Prostate gland (tissue), 2 donors: ENCODE measurements around the gene CERS6. TPM values are rescaled to one million over a fixed set of nuclear protein-coding genes. Genes with fewer than 3 reads are reported as not detected.

Source experiments
- DNase-seq: peaks from one replicate; pipeline ENCODE4 v3.0.0-alpha.2; 2019; ENCODE audit warnings: low spot score
- H3K27ac ChIP-seq, 2 donors: fragments of 200-600 bp; sonication (generic); 2 replicates each; pipeline ENCODE4 v1.5.1; 2017 to 2019
- H3K27me3 ChIP-seq: fragments of 200-600 bp; sonication (generic); replicated peaks from 2 replicates; pipeline ENCODE4 v1.5.1; 2019; ENCODE audit not compliant: insufficient read depth
- H3K36me3 ChIP-seq, 2 donors: fragments of 200-600 bp; sonication (generic); 1 replicate in 1 of 2; 2 replicates in 1 of 2; pipeline versions ENCODE4 v1.5.1 to v1.8.1; 2017 to 2019
- H3K4me1 ChIP-seq: fragments of 200-600 bp; sonication (generic); replicated peaks from 2 replicates; pipeline ENCODE4 v1.5.1; 2019
- H3K4me3 ChIP-seq, 2 donors: fragments of 200-600 bp; sonication (generic); 2 replicates each; pipeline ENCODE4 v1.5.1; 2017 to 2019
- H3K9me3 ChIP-seq: fragments of 200-600 bp; sonication (generic); 2 replicates; pipeline ENCODE4 v1.5.1; 2017
- POLR2A ChIP-seq: fragments of 450-650 bp; IDR thresholded peaks from one replicate; pipeline ENCODE4 v1.6.1; 2016; ENCODE audit warnings: antibody characterized with exemption, mild to moderate bottlenecking
- POLR2AphosphoS5 ChIP-seq: sonication (generic); formaldehyde crosslinking; IDR thresholded peaks from one replicate; pipeline ENCODE4 v1.6.1; 2017; ENCODE audit warnings: antibody characterized with exemption
- WGBS: methylation state at CpG from one replicate; pipeline ENCODE4 v1.1.5; 2018; 5-methylcytosine and 5-hydroxymethylcytosine counted together
- intact Hi-C: fragments of 100-400 bp; cut with DNase I; formaldehyde crosslinking; loops from one replicate; pipeline ENCODE4 v1.14.2; 2022
- total RNA-seq, 2 donors: library from RNA; depleted of rRNA; stranded (reverse); fragments of >200 nt; gene quantifications; one replicate each; pipeline ENCODE4 v1.1.0, GENCODE V29; 2016
- TF ChIP-seq, protein P1 (sequence below), 4 experiments: fragments of 200-600 bp in 2 of 4; fragments of 450-650 bp in 2 of 4; sonication (generic) in 2 of 4; IDR thresholded peaks; 1 replicate in 3 of 4; 2 replicates in 1 of 4; pipeline ENCODE4 v1.5.1; 2016 to 2019; ENCODE audit warnings: antibody characterized with exemption in 4 of 4, mild to moderate bottlenecking in 2 of 4, moderate library complexity in 2 of 4

CERS6 gene
- total RNA-seq, 2 donors from 2014 or later = 30.1 to 67.8 TPM

DNA sequence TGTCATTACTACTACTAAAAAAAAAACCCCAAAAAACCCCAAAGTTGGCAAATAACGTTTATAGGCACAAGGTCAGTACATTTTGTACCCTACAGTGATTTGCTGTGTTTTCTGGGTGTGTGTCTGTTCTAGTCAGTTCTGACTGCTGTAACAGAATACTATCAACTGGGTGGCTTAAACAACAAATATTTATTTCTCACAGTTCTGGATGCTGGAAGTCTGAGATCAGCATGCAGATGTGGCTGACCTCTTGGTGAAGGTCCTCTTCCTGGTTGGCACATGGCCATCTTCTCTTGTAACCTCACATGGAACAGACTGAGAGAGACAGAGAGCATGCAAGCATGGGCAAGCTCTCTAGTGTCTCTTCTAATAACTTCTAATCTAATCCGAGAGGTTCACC, 103.1 kb downstream of the CERS6 start:
- Histone ChIP-seq H3K36me3 (no peaks in the 10 kb centered on the region), H3K27me3 (no peaks in the 10 kb centered on the region), H3K4me1 (no peaks in the 10 kb centered on the region), H3K27ac (no peak overlapping the region), H3K9me3 (no peaks in the 10 kb centered on the region), H3K4me3 (no peak overlapping the region)
- WGBS = 62% methylated on average over 2 of the region's 2 CpGs
- intact Hi-C loops = no loop called here
- TF ChIP-seq POLR2AphosphoS5 (no peak), POLR2A (no peak)
- TF ChIP-seq, protein P1, sequence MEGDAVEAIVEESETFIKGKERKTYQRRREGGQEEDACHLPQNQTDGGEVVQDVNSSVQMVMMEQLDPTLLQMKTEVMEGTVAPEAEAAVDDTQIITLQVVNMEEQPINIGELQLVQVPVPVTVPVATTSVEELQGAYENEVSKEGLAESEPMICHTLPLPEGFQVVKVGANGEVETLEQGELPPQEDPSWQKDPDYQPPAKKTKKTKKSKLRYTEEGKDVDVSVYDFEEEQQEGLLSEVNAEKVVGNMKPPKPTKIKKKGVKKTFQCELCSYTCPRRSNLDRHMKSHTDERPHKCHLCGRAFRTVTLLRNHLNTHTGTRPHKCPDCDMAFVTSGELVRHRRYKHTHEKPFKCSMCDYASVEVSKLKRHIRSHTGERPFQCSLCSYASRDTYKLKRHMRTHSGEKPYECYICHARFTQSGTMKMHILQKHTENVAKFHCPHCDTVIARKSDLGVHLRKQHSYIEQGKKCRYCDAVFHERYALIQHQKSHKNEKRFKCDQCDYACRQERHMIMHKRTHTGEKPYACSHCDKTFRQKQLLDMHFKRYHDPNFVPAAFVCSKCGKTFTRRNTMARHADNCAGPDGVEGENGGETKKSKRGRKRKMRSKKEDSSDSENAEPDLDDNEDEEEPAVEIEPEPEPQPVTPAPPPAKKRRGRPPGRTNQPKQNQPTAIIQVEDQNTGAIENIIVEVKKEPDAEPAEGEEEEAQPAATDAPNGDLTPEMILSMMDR (IDR thresholded peaks at IDR 0.05) = no peak
- DNase-seq = no peak

DNA sequence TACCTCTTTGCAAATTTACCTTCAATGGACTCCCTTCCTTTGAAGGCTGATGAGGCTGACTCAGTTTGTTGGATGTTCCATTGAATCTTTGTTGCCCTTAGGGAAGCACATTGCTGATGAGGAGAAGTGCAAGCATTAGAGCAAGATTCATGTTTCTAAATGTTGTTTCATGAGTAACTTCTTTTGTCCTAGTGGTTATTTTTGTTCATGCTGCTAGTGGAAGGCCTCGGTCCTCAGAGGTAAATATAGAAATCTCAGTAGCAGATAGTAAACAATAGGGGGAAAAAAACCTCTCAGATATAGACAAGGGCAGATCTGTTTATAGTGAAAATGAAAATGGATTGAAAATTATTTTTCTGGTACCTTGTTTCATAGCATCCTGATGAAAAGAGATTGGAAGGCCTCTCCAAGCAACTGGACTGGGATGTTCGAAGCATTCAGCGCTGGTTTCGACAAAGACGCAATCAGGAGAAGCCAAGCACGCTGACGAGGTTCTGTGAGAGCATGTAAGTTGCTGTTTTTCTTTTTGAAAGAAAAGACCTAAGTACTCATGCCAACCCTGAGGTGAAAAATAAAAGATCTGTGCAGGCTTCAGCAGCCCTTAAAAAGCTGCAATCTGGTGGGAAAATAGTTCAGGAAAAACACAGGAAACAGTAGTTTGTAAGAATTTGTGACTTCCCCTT, 104.9 kb downstream of the CERS6 start:
- H3K27ac ChIP-seq = no peak overlapping the region
- no peaks in the 10 kb centered on the region for H3K9me3 ChIP-seq
- intact Hi-C loops = no loop called here
- no peaks in the 10 kb centered on the region for H3K36me3 ChIP-seq
- no peak overlapping the region for H3K4me3 ChIP-seq
- DNase-seq = no peak
- no peaks in the 10 kb centered on the region for H3K4me1 ChIP-seq
- TF ChIP-seq POLR2A (no peak), POLR2AphosphoS5 (no peak)
- TF ChIP-seq, protein P1 (IDR thresholded peaks at IDR 0.05) = no peak
- no peaks in the 10 kb centered on the region for H3K27me3 ChIP-seq
- 86% methylated on average over 7 of the region's 7 CpGs for WGBS

DNA sequence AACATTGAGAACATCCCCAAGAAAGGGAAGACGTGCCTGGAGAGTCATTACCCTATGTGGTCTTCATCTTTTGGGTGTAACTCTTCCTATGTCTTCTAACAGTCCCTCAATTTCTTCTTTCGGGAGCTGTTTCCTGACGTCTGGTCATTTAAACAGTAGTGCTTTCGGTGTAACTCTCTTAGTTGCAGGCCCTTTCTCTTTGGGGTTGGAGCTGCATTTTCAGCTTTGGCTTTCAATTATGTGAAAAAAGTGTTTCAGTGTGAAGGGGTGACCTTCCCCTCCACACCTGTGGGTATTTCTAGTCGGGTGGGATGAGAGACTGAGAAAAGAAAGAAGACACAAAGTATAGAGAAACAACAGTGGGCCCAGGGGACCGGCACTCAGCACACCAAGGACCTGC, 105.9 kb downstream of the CERS6 start:
- WGBS = 94% methylated on average over 6 of the region's 6 CpGs
- H3K27me3 ChIP-seq = no peaks in the 10 kb centered on the region
- H3K4me3 ChIP-seq = no peak overlapping the region
- H3K27ac ChIP-seq = no peak overlapping the region
- H3K4me1 ChIP-seq = no peaks in the 10 kb centered on the region
- no peaks in the 10 kb centered on the region for H3K36me3 ChIP-seq
- DNase-seq = no peak
- TF ChIP-seq POLR2AphosphoS5 = no peak
- no peak for TF ChIP-seq POLR2A
- TF ChIP-seq, protein P1 (IDR thresholded peaks at IDR 0.05) = no peak
- no peaks in the 10 kb centered on the region for H3K9me3 ChIP-seq
- intact Hi-C loops = no loop called here

DNA sequence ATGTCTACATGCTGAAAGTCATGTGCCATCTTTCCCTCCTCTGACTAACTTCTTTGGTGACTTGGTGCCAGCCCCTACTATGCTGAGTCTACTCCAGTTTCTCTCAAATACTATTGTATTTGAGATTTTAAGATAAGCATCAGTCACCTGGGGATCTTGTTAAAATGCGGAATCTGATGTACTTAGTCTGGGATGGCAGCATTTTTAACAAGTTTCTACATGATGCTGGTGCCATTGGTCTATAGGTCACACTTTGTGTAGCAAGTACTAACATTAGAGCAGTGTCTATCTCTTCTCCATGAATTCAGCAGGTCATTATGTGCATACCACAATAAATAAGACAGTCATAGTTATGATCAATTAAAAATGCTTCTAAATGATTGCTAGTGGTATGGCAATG, 106.9 kb downstream of the CERS6 start:
- no peak for DNase-seq
- H3K4me3 ChIP-seq = no peak overlapping the region
- no peak for TF ChIP-seq POLR2A
- TF ChIP-seq POLR2AphosphoS5 = no peak
- TF ChIP-seq, protein P1 (IDR thresholded peaks at IDR 0.05) = no peak
- H3K36me3 ChIP-seq = no peaks in the 10 kb centered on the region
- 46% methylated on average over 1 of the region's 1 CpG for WGBS
- no peak overlapping the region for H3K27ac ChIP-seq
- no peaks in the 10 kb centered on the region for H3K9me3 ChIP-seq
- intact Hi-C loops = no loop called here
- no peaks in the 10 kb centered on the region for H3K27me3 ChIP-seq
- no peaks in the 10 kb centered on the region for H3K4me1 ChIP-seq

DNA sequence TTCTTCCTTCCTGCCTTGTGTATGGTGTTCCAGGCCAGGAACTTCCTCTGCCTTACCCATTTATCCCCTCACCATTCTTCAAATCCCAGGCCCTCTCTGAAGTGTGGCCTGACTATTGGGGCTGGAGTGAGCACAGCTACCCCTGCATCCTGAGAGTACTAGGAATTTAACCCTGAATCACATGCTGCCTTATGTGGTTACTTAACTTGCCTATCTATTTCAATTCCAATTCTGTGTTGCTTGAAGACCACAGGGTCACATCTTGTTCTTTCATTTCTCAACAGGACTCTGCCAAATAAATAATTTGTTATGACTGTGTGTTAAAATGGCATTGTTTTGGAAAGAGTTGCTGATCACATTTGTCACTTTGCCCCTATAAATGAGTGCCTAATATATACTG, 108.6 kb downstream of the CERS6 start:
- no peaks in the 10 kb centered on the region for H3K9me3 ChIP-seq
- no peak for DNase-seq
- H3K4me1 ChIP-seq = no peaks in the 10 kb centered on the region
- no peaks in the 10 kb centered on the region for H3K36me3 ChIP-seq
- no peaks in the 10 kb centered on the region for H3K27me3 ChIP-seq
- no peak overlapping the region for H3K27ac ChIP-seq
- H3K4me3 ChIP-seq = no peak overlapping the region
- TF ChIP-seq POLR2AphosphoS5 = no peak
- TF ChIP-seq, protein P1 (IDR thresholded peaks at IDR 0.05) = no peak
- no peak for TF ChIP-seq POLR2A
- intact Hi-C loops = no loop called here
